Left lung (tissue), 10 donors: ENCODE data around the gene ZCCHC8. TPM values are rescaled to one million over a fixed set of nuclear protein-coding genes. Genes with fewer than 3 reads are reported as not detected.

Experiments used
- ATAC-seq: fragments of 200-7000 bp; cut with Tn5 transposase; one replicate; pipeline ENCODE4 v1.9.1; 2020; ENCODE audit warnings: moderate library complexity
- DNase-seq, 4 donors: peaks; one replicate each; pipeline ENCODE4 v3.0.0-alpha.2; 2013 to 2020
- H3K27ac ChIP-seq, 2 donors: fragments of 200-600 bp; sonication (generic) in 1 of 2; one replicate each; pipeline versions ENCODE4 v1.5.0 to v1.8.0; 2020 to 2021
- H3K27me3 ChIP-seq, 2 donors: fragments of 200-600 bp; sonication (generic) in 1 of 2; one replicate each; pipeline versions ENCODE4 v1.5.0 to v1.8.0; 2020 to 2021
- H3K36me3 ChIP-seq, 2 donors: fragments of 200-600 bp; sonication (generic) in 1 of 2; one replicate each; pipeline versions ENCODE4 v1.5.0 to v1.8.0; 2020 to 2021
- H3K4me1 ChIP-seq, 2 donors: fragments of 200-600 bp; one replicate each; pipeline ENCODE4 v1.8.0; 2021
- H3K4me3 ChIP-seq, 2 donors: fragments of 200-600 bp; sonication (generic) in 1 of 2; one replicate each; pipeline versions ENCODE4 v1.5.0 to v1.8.0; 2020 to 2021; ENCODE audit warnings: mild to moderate bottlenecking in 1 of 2
- H3K9me3 ChIP-seq, 2 donors: fragments of 200-600 bp; sonication (generic) in 1 of 2; one replicate each; pipeline versions ENCODE4 v1.5.0 to v1.8.0; 2020 to 2021
- CTCF ChIP-seq, 2 donors: fragments of 200-600 bp; sonication (generic) in 1 of 2; IDR thresholded peaks; one replicate each; pipeline versions ENCODE4 v1.5.0 to v1.8.0; 2021; ENCODE audit warnings: antibody characterized with exemption in 2 of 2
- intact Hi-C, 2 donors: fragments of 100-400 bp; cut with DNase I; formaldehyde crosslinking; loops; one replicate each; pipeline versions ENCODE4 v1.11.2 to v1.14.2; 2022
- polyA plus RNA-seq, 6 donors: library from polyadenylated mRNA; unstranded; fragments of 120-200 nt; gene quantifications; one replicate each; pipeline ENCODE4 v1.2.1, GENCODE V29; 2013; ENCODE audit not compliant: insufficient read length in 6 of 6
- total RNA-seq, 2 donors: library from RNA; stranded (reverse); fragmentation: NEBNext Ultra II Directional; extraction: Animal tissue kit (Norgen Biotek cat#: 25700); gene quantifications; one replicate each; pipeline ENCODE4 v1.2.1, GENCODE V29; 2021
- donor health status: DM: no; HTN: yes; CAD: no.
- donor health status: DM: no; HTN: no; CAD: no.

The ZCCHC8 gene
- total and polyA plus RNA-seq, 8 donors = 18.1 to 59.0 (median 48.0) TPM

GRCh38 chr12:122538496-122538895 lies 37.8 kb upstream of the ZCCHC8 start:
- H3K36me3 ChIP-seq = peaks cover 0 to 52% of the 10 kb centered on the region in 2 donors
- H3K9me3 ChIP-seq = no peaks in the 10 kb centered on the region
- intact Hi-C loops = no loop called here
- no peak for TF ChIP-seq CTCF (IDR thresholded peaks at IDR 0.05)
- no peak for ATAC-seq
- H3K4me3 ChIP-seq = no peak overlapping the region
- H3K27ac ChIP-seq = no peak overlapping the region
- no peaks in the 10 kb centered on the region for H3K27me3 ChIP-seq
- no peaks in the 10 kb centered on the region for H3K4me1 ChIP-seq
- DNase-seq = no peak

DNA sequence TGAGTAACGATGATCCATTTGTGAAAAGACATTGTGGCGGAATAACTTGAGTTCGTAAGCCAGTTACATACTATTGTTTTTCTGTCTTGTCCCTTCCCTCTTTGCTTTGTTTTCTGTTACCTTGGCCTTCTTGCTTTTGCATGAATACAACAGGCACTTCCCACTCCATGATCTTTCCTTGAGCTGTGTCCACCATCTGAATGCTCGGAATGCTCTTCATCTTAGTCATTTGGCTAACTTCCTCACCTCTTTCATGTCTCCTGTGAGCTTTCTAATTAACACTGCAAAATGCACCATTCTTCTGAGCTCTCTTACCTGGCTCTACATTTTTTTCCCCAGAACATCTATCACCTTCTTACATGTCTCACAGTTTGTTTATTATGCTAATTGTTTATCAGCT lies 36.3 kb upstream of the ZCCHC8 start:
- Histone ChIP-seq H3K27me3 (no peaks in the 10 kb centered on the region), H3K36me3 (peaks cover 0 to 39% of the 10 kb centered on the region in 2 donors), H3K4me1 (no peaks in the 10 kb centered on the region), H3K9me3 (no peaks in the 10 kb centered on the region), H3K27ac (no peak overlapping the region), H3K4me3 (no peak overlapping the region)
- intact Hi-C loops = no loop called here
- no peak for TF ChIP-seq CTCF (IDR thresholded peaks at IDR 0.05)
- no peak for ATAC-seq
- no peak for DNase-seq

DNA sequence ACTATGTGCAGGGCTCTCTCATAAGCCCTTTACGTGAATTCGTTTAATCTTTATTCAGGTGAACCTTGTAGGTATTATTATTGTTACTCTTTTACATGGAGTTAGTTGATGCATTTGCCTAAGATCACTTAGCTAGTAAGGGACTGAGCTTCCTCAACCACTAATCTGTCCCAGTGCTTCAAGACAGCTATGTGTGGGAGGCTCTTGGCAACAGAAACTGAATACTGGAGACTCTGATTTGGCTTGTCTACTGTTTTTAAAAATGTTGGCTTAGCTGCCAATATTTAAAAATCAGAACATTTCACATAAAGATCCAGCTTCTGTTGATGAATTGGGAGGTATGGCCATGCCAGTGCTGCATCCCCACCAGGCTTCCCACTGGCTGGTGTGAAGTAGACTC lies 33.1 kb upstream of the ZCCHC8 start:
- intact Hi-C loops = no loop called here
- H3K27ac ChIP-seq = no peak overlapping the region
- no peak for TF ChIP-seq CTCF (IDR thresholded peaks at IDR 0.05)
- ATAC-seq (no peak), DNase-seq (no peak)
- no peaks in the 10 kb centered on the region for H3K4me1 ChIP-seq
- H3K36me3 ChIP-seq = peaks cover 0 to 44% of the 10 kb centered on the region in 2 donors
- no peaks in the 10 kb centered on the region for H3K9me3 ChIP-seq
- H3K4me3 ChIP-seq = no peak overlapping the region
- H3K27me3 ChIP-seq = no peaks in the 10 kb centered on the region

- DNase-seq = no peak
- peaks cover 0 to 24% of the 10 kb centered on the region in 2 donors for H3K36me3 ChIP-seq
- H3K4me1 ChIP-seq = peaks cover 19 to 25% of the 10 kb centered on the region in 2 donors
- no peak overlapping the region for H3K27ac ChIP-seq
- no peak overlapping the region for H3K4me3 ChIP-seq
- TF ChIP-seq CTCF (IDR thresholded peaks at IDR 0.05) = no peak
- ATAC-seq = no peak
- intact Hi-C loops = no loop called here
- no peaks in the 10 kb centered on the region for H3K9me3 ChIP-seq
- H3K27me3 ChIP-seq = no peaks in the 10 kb centered on the region
Observed at GRCh38 chr12:122528992-122529391, 28.3 kb upstream of the ZCCHC8 start.

- no peaks in the 10 kb centered on the region for H3K9me3 ChIP-seq
- intact Hi-C loops = no loop called here
- no peak for ATAC-seq
- H3K27me3 ChIP-seq = no peaks in the 10 kb centered on the region
- TF ChIP-seq CTCF (IDR thresholded peaks at IDR 0.05) = no peak
- H3K4me1 ChIP-seq = peaks cover 23 to 29% of the 10 kb centered on the region in 2 donors
- H3K27ac ChIP-seq = no peak overlapping the region
- DNase-seq = no peak
- H3K4me3 ChIP-seq = peak overlapping the region in 1 of 2 donors; percentile 61
- peaks cover 0 to 24% of the 10 kb centered on the region in 2 donors for H3K36me3 ChIP-seq
Observed at GRCh38 chr12:122528582-122528981, 27.9 kb upstream of the ZCCHC8 start.
